A673 (cell line): Measurements from ENCODE around the gene TIRAP. TPM values are rescaled to one million over a fixed set of nuclear protein-coding genes. Genes with fewer than 3 reads are reported as not detected.

Source experiments
- BruUV-seq: library from RNA; stranded (reverse); fragments of 400-500 nt; replicated peaks from 2 replicates; lab custom pipeline; 2021; lab: Mats Ljungman, UMichigan
- CTCF ChIA-PET: fragments of 300-600 bp; sonication (Branson Sonifier 250); formaldehyde crosslinking; loops from one replicate; lab custom pipeline; 2022; ENCODE audit warnings: antibody characterized with exemption; lab: Charles Lee
- POLR2A ChIA-PET: fragments of 300-600 bp; sonication (Branson Sonifier 250); formaldehyde crosslinking; loops from one replicate; lab custom pipeline; 2022; ENCODE audit warnings: antibody characterized with exemption; ENCODE audit not compliant: low non-redundant PET; lab: Charles Lee
- DNase-seq: peaks from one replicate; pipeline ENCODE4 v3.0.0-alpha.2; 2015; ENCODE audit warnings: low spot score
- H3K27ac ChIP-seq: fragments of 200-600 bp; sonication (generic); 2 replicates; pipeline ENCODE4 v1.5.1; 2016; ENCODE audit warnings: mixed run types, low read depth, mild to moderate bottlenecking, mixed read lengths, antibody characterized with exemption, low read length; ENCODE audit not compliant: poor library complexity, severe bottlenecking
- H3K27me3 ChIP-seq: fragments of 200-600 bp; sonication (generic); replicated peaks from 2 replicates; pipeline ENCODE4 v1.6.1; 2017; ENCODE audit warnings: mixed run types, low read depth, mild to moderate bottlenecking, mixed read lengths, antibody characterized with exemption, low read length; ENCODE audit not compliant: insufficient read depth, poor library complexity
- H3K36me3 ChIP-seq: fragments of 200-600 bp; sonication (generic); 2 replicates; pipeline ENCODE4 v1.6.1; 2016; ENCODE audit warnings: mixed run types, mild to moderate bottlenecking, mixed read lengths, antibody characterized with exemption, low read length; ENCODE audit not compliant: insufficient read depth, poor library complexity, severe bottlenecking
- H3K4me1 ChIP-seq: fragments of 200-600 bp; sonication (generic); 2 replicates; pipeline ENCODE4 v1.6.1; 2017; ENCODE audit warnings: mixed run types, mild to moderate bottlenecking, mixed read lengths, antibody characterized with exemption, low read length; ENCODE audit not compliant: insufficient read depth, poor library complexity, severe bottlenecking
- H3K4me3 ChIP-seq: fragments of 200-600 bp; sonication (generic); 2 replicates; pipeline ENCODE4 v1.5.1; 2016; ENCODE audit warnings: low read depth, mixed run types, mild to moderate bottlenecking, mixed read lengths, low read length; ENCODE audit not compliant: poor library complexity, severe bottlenecking
- H3K9me3 ChIP-seq: fragments of 200-600 bp; sonication (generic); 2 replicates; pipeline ENCODE4 v1.6.1; 2016; ENCODE audit warnings: mixed run types, low read depth, mild to moderate bottlenecking, mixed read lengths, antibody characterized with exemption, low read length; ENCODE audit not compliant: poor library complexity, severe bottlenecking
- CTCF ChIP-seq: fragments of 300-800, 200-600 bp; sonication (generic); conservative IDR thresholded peaks from 2 replicates; pipeline ENCODE4 v1.5.1; 2017; ENCODE audit warnings: low read depth, mild to moderate bottlenecking, antibody characterized with exemption, low read length, moderate library complexity, mixed read lengths
- EZH2 ChIP-seq: fragments of 200-600 bp; sonication (generic); IDR thresholded peaks from 2 replicates; pipeline ENCODE4 v1.6.1; 2017; ENCODE audit warnings: borderline replicate concordance, low read depth, mild to moderate bottlenecking, mixed read lengths, antibody characterized with exemption, low read length; ENCODE audit not compliant: poor library complexity, severe bottlenecking
- intact Hi-C: fragments of 100-400 bp; cut with micrococcal nuclease; formaldehyde crosslinking; loops from one replicate; pipeline ENCODE4 v1.10.0; 2022; ENCODE audit not compliant: unreplicated experiment
- total RNA-seq: library from RNA; stranded (reverse); gene quantifications from 2 replicates; pipeline ENCODE4 v1.2.3, GENCODE V29; 2021

Gene TIRAP
- total RNA-seq, 1 experiment from 2014 or later: 11.3 TPM

GRCh38 chr11:126332221-126332711 lies 49.4 kb downstream of the TIRAP start:
- Histone ChIP-seq H3K4me3 (no peak overlapping the region), H3K9me3 (no peaks in the 10 kb centered on the region), H3K4me1 (no peaks in the 10 kb centered on the region), H3K27me3 (no peaks in the 10 kb centered on the region), H3K36me3 (no peaks in the 10 kb centered on the region), H3K27ac (no peak overlapping the region)
- intact Hi-C loops: no loop called here
- TF ChIP-seq CTCF (no peak), EZH2 (no peak)
- DNase-seq: no peak
- no TSS peak for BruUV-seq
- ChIA-PET POLR2A (no interaction called here), CTCF (no interaction called here)

- no TSS peak for BruUV-seq
- POLR2A ChIA-PET: interaction anchor here (0.7 kb wide), 1 partner anchor 610 kb away, joined by 3 read pairs; no protein-coding TSS in a partner anchor
These were observed 50.2 kb downstream of the TIRAP start for GRCh38 chr11:126333142-126333541.

GRCh38 chr11:126334659-126335462 lies 52.0 kb downstream of the TIRAP start:
- ChIA-PET POLR2A (no interaction called here), CTCF (no interaction called here)
- TF ChIP-seq EZH2 (no peak), CTCF (no peak)
- H3K4me3 ChIP-seq: no peak overlapping the region
- intact Hi-C loops: no loop called here
- no peak for DNase-seq
- no peaks in the 10 kb centered on the region for H3K27me3 ChIP-seq
- no TSS peak for BruUV-seq
- no peak overlapping the region for H3K27ac ChIP-seq
- H3K36me3 ChIP-seq: no peaks in the 10 kb centered on the region
- no peaks in the 10 kb centered on the region for H3K4me1 ChIP-seq
- no peaks in the 10 kb centered on the region for H3K9me3 ChIP-seq

More at GRCh38 chr11:126333142-126333541, 50.2 kb downstream of the TIRAP start:
- no peak for DNase-seq
- H3K4me1 ChIP-seq: no peaks in the 10 kb centered on the region
- H3K4me3 ChIP-seq: no peak overlapping the region
- H3K27ac ChIP-seq: no peak overlapping the region
- CTCF ChIA-PET: no interaction called here
- no peak for TF ChIP-seq EZH2
- no peak for TF ChIP-seq CTCF
- no peaks in the 10 kb centered on the region for H3K9me3 ChIP-seq
- intact Hi-C loops: no loop called here
- no peaks in the 10 kb centered on the region for H3K27me3 ChIP-seq
- no peaks in the 10 kb centered on the region for H3K36me3 ChIP-seq
